GM18499 (cell line): ENCODE data around the gene STK35.

Source experiments
- ATAC-seq: cut with Tn5 transposase; IDR thresholded peaks from one replicate; pipeline ENCODE4 v1.9.1; 2021; ENCODE audit warnings: moderate number of reproducible peaks; ENCODE audit not compliant: insufficient read depth, unreplicated experiment

Gene STK35

DNA sequence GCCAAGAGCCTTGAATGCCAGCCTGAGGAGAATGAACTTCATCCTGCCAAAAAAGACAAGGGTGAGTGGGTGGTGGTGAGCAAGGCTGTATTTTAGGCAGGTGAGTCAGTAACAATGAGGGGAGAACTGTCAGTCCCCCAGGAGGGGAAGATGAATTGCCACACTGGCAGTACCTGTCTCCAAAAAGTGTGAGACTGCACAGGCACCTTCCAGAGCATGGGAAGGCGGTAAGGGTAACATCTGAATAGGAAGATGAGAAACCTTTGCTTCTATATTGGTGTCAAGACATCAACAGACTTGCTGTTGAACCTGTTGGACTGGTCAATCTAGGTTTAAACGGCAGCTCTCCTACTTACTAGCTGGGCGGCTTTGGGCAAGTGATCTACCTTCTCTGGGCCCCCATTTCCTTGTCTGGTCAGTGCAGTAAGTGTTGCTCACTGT, 30.9 kb downstream of the STK35 start:
- no peak for ATAC-seq

DNA sequence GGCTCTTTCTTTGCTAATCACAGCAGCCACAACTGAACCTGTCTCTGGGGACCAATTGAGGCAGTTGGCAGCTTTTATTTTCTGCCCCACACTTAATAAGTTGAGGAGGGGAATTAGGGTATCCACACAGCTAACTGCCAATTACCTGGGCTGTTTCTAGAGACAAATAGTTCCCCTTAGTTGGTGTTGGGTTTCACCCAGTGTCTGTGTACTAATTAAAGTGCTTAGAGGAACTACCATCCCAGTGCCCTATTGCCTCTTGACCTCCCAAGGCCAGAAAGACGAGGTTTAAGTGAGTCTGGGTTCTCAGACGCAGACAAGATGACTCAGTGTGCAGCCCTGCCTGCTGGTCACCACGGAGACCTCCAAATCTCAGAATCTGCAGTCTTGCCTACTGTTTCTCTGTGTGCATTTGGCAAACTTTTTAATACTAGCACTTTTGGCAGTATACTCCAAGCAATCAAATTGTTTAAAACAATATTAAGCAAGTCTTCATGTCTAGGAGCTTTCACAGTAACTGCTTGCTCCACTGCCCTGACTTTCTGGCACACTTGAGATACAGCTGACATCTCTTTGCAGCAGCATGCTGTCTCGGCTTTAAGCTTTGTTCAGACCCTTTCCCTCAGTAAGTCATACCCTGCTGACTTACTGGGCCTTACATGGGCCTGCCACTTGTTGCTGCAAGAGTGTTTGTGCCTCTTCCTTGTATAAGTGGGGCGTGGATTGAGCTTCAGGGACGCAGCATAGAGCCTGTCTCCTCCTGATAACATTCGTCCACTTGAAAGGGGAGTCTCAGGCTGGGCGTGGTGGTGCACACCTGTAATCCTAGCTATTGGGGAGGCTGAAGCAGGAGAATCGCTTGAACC, 31.9 kb downstream of the STK35 start:
- no peak for ATAC-seq

DNA sequence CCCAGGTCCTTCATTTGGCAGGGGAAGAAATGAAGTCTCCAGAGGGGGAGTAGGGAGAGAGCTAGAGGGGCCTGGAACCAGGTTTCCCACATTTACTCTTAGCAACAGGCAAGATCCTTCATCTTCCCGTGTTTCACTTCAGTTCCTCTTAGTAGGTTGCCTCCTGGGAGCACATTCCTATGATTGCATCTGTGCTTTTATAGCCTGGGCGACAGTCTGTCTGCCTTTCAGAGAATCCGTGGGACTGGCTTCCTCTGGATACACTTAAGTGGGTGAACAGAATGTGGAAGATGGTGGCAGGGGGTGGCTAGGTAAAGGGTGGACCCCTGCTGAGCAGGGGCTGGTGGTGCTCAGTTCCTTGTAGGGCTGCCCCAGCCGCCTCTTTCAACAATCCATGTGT, 33.4 kb downstream of the STK35 start:
- no peak for ATAC-seq

DNA sequence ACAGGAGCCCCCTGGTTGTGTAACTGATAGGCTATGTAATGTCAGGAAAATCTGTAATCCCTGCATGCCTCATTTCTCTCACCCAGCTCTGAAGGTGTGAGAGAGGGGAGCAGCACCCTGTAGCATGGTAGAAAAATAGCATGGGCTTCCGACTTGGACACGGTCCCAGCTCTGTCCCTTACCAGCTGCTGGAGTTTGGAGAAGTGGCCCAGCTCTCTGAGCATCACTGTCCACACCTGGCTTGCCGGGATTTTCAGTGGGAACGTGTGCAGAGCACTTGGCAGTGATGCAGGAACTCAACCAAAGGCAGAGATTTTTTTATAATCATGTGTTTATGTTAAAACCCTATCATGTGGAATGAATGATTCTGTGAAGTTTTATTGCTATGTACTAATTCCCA, 34.6 kb downstream of the STK35 start:
- no peak for ATAC-seq

DNA sequence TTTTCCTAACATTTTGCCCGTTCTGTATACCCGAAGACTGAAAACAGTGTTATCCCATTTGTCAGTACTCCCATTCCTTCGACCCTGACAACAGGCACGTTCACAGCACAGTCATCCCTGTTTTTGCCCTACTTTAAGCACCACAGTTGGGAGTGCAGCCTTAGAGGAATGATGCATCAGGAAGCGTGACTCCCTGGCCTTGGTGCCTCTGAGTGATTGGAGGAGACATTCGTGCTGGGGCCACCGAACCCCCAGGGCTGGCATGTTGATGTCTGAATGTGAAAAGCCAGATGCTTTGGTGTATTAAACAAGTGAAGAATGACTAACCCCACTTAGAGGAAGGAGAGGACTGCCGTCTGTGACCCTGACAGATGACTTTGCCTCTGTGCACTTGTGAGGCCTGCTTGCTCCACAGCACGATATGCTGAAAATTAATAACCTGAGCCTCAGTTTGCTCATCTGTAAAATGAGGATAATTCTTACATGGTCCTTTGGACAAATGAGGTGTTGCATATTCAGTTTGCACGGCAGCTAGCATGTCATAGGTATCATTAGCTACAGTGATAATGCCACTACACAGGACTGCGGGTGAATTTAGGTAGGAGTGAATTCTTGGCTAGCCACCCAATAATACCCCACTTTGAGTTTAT, 36.0 kb downstream of the STK35 start:
- no peak for ATAC-seq

DNA sequence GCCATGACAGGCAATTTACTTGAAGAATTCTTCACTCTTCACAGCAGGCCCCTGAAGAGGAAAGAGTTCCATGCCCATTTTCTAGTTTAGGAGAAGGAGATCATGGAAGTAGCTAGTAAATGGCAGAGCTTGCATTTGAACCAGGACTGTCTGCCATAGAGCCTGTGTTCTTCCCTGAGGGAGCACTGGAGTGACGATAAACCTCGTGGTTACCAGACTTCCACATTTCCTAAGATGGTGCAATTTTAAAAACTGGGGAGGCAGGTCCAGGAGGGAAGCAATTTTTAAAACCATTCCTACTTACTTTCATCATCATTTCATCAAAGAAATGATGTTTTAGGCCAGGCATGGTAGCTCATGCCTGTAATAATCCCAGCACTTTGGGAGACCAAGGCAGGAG, 36.8 kb downstream of the STK35 start:
- ATAC-seq = no peak

DNA sequence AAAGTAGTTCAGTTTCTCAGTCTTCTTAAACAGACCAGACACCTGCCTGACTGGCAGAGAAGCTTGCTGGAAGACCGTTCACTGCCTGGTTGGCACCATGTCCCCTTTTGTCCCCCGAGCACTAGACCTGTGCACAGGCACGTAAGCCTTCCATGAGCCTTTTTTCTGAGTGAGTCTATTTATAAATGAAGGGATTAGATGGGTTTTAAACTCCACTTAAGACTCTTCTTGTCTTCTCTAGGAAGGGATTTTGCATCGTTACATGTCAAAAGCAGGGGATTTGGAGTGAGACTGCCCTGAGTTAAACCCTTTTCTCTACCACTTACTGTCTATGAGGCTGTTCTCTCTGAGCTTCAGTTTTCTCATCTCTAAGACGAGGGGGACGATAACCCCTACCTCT, 37.6 kb downstream of the STK35 start:
- ATAC-seq = no peak

DNA sequence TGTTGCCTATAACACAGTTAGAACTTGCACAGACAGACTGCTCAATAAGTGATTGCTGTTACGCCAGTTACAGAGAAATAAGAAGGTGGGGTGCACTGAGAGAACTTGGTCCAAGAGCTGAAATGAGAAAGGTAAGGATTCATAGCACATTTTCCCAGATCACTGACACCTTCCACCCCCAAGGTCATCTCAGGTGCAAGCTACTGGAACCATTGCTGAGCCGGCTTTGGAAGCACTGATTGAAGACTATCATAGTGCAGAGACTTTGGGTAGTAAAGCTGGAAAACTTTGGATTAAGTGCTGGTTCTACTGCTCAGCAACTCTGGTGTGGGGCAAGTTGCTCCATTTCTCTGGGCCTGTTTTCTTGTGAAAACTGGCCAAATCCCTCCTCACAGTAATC, 38.1 kb downstream of the STK35 start:
- ATAC-seq = no peak

DNA sequence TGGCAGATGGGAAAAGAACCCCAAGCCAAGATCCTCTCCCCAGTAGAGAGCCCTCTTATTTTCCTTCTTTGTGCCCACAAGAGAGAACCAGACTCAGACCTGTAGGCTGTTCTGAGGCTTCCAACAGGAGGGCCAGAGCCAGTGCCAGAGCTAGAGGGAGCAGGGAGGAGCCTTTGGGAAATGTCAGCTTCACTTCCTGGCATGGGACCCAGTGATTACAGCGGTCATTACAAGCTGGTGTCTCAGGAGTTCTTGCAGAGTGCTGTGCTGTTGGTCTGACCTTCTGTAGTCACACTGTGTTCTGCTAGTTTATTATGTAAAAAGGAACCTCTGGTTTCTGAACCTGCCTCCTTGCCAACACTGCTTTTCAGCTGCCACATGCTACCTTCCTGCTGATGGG, 38.9 kb downstream of the STK35 start:
- no peak for ATAC-seq

DNA sequence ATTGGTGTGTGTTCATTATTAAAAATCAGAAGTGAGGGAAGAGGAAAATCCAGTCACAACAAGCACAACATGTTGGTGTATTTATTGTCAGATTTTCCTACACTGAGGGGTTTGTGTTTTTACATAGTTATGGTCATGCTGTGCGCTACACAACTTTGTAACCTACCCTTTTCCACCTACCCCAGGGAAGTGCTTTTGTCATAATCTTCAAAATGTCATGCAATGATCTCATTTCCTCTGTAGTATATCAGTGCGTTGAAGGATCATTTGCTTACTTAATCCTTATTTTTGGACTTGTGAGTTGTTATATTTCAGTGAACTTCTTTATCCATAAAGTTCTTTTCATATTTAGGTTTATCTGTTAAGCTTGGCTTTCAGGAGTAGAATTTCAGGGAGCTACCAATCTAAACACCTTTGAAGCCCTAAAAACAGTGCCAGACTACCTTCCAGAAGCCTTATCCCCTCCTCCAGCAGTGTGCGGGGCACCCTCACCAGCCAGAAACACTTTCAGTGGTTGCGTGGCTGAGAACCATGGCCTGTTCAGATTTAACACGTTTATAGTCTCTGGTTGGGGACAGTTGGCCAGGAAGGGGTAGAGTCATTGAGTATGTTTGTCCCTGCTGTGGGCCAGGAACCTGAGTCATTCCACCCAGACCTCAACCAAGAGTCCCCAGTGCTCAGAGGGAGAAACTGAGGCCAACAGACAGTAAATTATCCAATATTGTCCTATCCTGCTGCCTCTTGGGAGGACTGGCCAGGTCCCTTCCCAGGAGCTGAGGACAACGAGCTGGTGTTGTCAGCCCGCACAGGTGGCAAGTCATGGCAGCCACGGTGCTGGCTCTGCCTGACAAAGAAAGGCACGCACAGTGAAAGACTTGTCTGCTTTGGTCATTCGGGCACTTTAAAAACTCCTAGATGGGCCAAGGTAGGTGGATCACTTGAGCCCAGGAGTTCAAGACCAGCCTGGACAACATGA, 40.3 kb downstream of the STK35 start:
- ATAC-seq = no peak

DNA sequence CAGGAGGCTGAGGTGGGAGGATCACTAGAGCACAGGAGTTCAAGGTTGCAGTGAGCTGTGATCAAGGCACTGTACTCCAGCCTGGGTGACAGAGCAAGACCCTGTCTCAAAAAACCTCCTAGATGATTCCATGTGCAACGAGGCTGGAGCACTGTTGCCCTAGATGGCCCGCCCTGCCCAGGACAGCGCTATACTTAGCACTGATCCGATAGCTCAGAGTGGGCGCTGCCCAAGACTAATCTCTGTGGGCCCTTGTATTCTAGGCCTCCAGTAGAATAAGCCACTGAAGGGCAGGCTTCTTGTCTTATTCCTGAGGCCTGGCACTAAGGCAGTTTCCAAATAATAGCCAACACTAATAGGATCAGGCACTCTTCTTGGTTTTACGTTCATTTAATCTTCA, 41.0 kb downstream of the STK35 start:
- no peak for ATAC-seq

DNA sequence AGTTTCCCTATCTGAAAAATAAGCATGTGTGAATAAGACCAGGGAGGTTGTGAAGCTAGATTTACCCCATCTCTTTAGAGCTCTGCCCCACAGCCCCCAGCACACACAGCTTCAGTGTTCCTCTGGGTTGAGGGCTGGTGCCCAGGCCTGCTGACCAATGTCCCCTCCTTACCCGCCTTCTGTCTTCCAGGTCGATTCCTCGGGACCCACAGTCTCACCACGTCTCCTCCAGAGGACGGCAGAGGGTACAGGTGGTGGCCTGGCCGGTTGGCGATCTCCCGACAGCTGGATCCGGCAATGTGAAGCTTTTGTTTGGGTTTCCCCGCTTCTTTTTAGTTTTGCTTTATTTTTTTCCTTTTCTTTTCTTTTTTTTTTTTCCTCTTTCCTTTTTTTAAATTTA, 42.0 kb downstream of the STK35 start:
- no peak for ATAC-seq

DNA sequence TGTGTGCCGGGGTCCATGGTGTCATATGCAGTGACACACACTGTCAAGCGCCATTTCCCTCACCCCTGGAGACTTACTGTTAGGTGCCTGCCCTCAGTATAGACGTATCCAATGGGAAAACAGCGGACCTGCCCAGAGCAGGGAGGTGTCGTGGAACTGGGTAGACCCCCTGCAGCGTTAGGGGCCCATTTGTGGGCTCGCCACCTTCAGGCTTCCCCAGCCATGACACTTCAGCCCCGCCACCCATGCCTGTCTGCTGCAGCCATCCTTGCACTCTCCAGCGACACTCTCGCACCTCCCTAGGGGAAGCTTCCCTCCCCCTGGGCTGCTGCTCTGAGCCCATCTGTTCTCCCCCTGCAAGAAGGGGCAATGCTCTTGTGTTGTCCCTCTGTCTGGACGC, 43.2 kb downstream of the STK35 start:
- no peak for ATAC-seq

DNA sequence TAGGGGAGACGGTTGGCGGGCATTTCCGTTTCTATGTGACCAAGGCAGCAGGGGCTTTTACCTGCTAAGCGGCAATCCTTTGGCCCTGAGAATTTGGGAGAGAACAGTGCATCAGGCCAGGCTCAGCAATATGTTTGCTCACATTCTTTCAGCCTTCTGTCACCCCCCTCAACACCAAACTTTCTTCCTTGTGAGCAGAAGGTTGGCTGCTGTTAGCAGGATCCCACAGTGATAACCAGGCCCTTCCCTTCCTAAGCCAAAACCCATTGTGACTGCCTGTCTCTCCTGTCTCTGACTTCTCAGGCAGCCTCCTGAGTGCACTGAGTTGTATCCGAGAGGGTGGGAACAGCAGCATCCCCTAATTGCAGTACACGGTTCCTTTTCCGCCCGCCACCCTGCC, 43.7 kb downstream of the STK35 start:
- ATAC-seq = no peak

DNA sequence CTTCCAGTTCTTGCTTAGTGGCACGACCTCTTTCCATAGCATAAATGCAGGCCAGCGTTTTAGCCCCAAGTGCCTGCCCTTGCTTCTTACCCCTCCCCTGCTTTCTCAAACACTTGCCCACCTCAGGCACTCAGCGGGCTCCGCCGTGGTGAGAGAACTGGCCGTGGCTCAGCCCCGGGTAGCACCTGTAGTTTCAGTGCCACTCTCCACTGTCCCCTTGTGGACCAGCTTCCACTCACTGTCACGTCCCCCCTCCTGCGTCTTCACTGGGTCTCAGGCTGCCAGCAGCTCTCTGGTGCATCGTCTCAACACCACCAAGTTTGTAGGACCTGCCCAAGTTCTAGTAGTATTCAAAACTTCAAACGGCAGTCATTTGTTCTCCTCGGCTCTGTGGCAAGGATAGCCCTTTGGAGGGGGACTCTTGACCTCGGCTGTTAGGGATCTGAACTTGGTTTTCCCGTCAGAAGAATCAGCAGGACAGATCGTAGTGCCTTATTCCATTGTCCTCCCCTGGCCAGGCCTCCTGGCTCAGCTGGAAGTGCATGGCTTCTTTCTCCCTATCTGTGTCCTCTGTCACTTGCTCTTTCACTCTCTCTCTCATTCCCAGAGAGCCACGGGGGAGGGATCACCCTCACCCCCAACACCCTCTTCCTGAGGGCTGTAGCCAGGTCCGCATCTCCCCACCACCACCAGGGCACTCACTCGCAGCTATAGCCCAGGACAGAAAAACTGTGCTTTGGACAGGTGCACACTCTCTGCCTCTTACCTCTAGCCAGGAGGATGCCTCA, 44.6 kb downstream of the STK35 start:
- no peak for ATAC-seq

DNA sequence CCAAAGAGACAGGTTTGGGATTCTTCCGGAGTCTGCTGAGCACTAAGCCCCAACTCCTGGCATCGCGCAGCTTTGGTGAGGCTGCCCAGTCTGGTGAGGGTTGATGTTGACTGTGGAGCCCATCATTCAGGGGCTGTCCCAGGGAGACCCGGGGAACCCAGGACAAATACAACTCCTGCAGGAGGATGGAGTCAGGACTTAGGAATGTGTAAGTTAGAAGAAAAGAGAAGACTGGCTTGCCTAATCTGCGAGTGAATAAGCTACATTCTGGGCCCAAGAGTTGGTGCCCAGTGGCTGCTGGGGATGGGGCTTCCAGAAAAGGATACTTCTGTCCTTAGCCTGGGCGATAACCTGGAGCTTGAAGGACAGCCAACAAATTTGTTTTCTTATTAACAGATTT, 47.9 kb downstream of the STK35 start:
- no peak for ATAC-seq

DNA sequence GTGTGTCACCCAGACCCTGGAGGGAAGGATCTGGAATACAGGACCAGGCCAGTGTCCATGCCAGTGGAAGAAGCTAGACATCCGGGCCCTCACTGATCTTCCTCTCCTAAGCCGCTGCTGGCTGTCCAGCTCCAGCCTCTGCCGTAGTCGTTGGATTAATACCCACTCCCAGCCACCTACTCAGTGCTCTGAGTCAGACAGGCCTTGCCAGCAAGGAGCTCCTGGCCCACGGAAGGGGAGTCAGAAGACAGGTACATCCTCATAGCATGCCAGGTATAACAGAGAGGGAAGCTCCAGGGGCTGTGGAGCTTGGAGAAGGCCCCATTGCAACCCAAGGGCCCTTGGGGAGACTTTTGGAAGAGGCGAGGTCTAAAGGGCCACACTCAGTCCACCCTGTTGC, 49.0 kb downstream of the STK35 start:
- no peak for ATAC-seq

DNA sequence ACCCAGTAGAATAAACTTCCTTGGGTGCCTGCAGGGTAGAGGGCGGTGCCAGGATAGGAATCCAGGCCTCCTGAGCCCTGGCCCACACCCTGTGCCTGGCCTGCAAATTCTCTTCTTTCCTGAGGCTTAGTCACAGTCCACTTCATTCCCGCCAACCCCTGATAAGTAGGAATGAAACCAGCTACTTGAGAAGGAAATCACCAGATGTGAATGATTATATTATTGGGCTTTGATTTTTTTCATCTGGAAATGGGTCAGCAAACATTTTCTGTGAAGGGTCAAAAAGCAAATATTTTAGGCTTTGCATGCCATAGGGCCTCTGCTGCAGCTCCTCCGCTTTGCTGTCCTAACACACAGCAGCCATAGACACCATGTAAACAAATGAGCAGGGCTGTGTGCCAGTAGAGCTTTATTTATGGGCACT, 50.2 kb downstream of the STK35 start:
- no peak for ATAC-seq

DNA sequence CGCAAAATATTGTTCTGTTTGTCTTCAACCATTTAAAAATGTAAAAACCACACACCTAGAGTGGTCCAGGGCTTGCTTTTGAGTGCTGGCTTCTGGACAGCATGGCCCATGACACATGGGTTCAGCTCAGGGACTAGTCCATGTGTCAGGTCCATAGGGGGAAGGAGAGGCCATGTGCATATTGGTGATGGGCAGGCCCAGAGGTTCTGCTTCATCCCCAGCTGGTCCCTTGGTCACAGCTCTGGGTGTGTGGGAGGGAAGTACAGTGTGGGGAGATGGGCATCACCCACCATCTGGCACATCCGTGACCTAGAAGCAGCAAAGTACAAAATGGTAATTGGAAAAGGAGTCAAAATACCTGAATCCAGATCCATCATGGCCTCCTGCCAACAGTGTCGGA, 50.7 kb downstream of the STK35 start:
- ATAC-seq = no peak

DNA sequence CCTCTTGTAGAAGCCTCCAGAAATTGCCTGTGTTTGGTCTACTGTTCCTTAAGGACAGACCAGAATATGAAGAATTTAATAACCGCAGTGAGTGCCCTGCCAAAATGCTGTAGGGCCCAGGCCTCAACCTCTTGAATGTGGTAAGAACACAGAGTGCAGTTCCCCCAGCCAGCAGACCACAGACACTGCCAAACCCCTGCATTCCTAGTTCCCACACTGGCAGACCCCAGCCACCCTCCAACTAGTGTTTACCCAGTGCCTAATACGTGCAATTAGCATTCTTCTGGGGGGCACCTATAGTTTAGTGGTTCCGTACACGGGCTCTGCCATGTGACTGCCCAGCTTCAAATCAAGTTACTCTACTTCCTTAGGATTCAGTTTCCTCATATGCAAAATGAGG, 51.7 kb downstream of the STK35 start:
- no peak for ATAC-seq
